ENCODE measurements around the gene SRCAP. TPM values are rescaled to one million over a fixed set of nuclear protein-coding genes. Genes with fewer than 3 reads are reported as not detected.

SRCAP gene
- total and polyA plus RNA-seq, 2 of the 8 experiments (the other 6 are each of a cell fraction or from before 2014, with no cell fraction given), result 5.5 to 54.3 TPM

DNA sequence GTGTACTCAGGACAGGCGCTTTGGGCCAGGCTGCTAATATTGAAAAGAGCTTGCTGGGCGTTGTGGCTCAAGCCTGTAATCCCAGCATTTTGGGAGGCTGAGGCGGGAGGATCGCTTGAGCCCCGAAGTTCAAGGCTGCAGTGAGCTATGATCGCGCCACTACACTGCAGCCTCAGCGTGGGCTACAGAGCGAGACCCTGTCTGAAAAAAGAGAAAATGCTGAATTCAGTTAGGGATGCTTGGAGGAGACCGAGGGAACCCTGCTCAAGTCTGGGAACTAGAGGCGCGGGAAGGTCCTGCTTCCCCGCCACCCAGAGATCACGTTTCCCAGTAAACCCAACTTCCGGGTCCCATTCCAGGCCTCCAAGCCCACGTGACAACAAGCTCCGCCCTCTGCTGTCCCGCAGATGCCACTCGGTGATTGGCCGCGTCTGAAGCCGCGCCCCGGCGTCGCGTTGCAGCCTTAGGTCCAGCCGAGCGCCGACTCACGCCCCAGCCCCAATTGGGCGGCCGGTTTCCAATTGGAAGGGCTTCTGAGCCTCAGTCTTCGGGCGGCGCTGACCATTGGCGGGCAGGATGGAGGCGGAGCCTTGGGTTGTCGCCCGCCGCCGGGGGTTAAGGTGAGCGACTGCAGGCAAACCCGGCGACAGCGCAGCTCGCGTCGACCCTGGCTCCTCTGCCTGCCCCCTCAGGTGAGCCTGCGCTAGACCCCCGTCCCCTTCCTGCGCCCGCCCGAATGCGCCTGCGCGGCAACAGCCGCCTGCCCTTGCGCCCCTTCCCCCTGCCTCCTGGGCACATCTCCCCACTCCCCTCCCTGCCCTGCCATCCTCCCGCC lies 49.0 kb downstream of the SRCAP start, which contains the start of gene PHKG2:
TSS of gene PHKG2 (plus strand) at position 627 of the 835 bp plus-strand sequence. CDS start 396 bp downstream, outside the sequence.
- Histone ChIP-seq H3K27me3 (replicated peaks in 1 of 4; ENCODE audit: control insufficient read depth in 3 of 4, extremely low read depth in 1 of 4, insufficient read depth in 3 of 4, low read length in 3 of 4) (no peaks in the 10 kb centered on the region), H3K4me3 (ENCODE audit: extremely low read depth in 1 of 4, insufficient read depth in 2 of 4, low read depth in 3 of 4, low read length in 4 of 4) (peak within 1 kb of the TSS; percentile 54 to 81 (median 65)), H3K27ac (ENCODE audit: low read depth, low read length) (peak within 1 kb of the TSS; percentile 78), H2BK12ac (ENCODE audit: low read depth, low read length) (no peak within 1 kb of the TSS), H3K4me1 (replicated peaks in 1 of 4; ENCODE audit: control insufficient read depth in 3 of 4, insufficient read depth in 4 of 4, low read length in 3 of 4) (peaks cover 0 to 4% (median 0%) of the 10 kb centered on the region in 4 experiments; a peak in 2 of 7 replicates), H3K23ac (ENCODE audit: insufficient read length) (no peak within 1 kb of the TSS), H3K4ac (replicated peaks; ENCODE audit: insufficient read length, low read depth, low read length) (no peak within 1 kb of the TSS), H2AFZ (ENCODE audit: low read length) (peak within 1 kb of the TSS; percentile 17; the same call in 1 of the 2 replicates), H4K5ac (ENCODE audit: insufficient read length, low read depth, low read length) (peak within 1 kb of the TSS; percentile 69), H3K79me1 (ENCODE audit: low read depth, low read length) (peaks cover 8% of the 10 kb centered on the region; the same call in 1 of the 2 replicates), H3K36me3 (ENCODE audit: control insufficient read depth in 2 of 4, insufficient read depth in 4 of 4, low read length in 3 of 4) (peaks cover 6 to 16% (median 11%) of the 10 kb centered on the region in 4 experiments; a peak in 7 of 8 replicates), H2BK120ac (replicated peaks; ENCODE audit: low read depth, low read length) (no peak within 1 kb of the TSS), H4K8ac (ENCODE audit: extremely low read depth, insufficient read depth, low read length) (peak within 1 kb of the TSS; percentile 98), H2BK15ac (ENCODE audit: low read length) (0 out of 2 replicates have a peak within 1 kb of the TSS, but pooled peaks have one; percentile 95), H4K20me1 (replicated peaks in 1 of 2; ENCODE audit: control insufficient read depth in 1 of 2, insufficient read depth in 2 of 2, low read length in 2 of 2) (peaks cover 3% of the 10 kb centered on the region in 2 experiments), H2AK5ac (ENCODE audit: low read depth, low read length) (0 out of 2 replicates have a peak within 1 kb of the TSS, but pooled peaks have one; percentile 55), H4K91ac (replicated peaks; ENCODE audit: insufficient read length, low read length) (no peak within 1 kb of the TSS), H3K18ac (ENCODE audit: extremely low read depth, low read length) (peak within 1 kb of the TSS; percentile 87), H3K4me2 (ENCODE audit: insufficient read depth in 1 of 2, low read depth in 2 of 2, low read length in 2 of 2) (peak within 1 kb of the TSS; percentile 67 to 71), H3K56ac (replicated peaks; ENCODE audit: insufficient read length, low read depth, low read length) (no peak within 1 kb of the TSS), H3K14ac (ENCODE audit: insufficient read length) (no peak within 1 kb of the TSS), H2BK20ac (ENCODE audit: low read length) (no peak within 1 kb of the TSS), H3K9ac (replicated peaks in 1 of 4; ENCODE audit: extremely low read depth in 1 of 4, low read depth in 3 of 4, low read length in 3 of 4) (peak within 1 kb of the TSS; percentile 66 to 87 (median 74)), H3K23me2 (ENCODE audit: low read depth, low read length) (peaks cover 7% of the 10 kb centered on the region; the same call in 1 of the 2 replicates), H2BK5ac (ENCODE audit: low read depth, low read length) (peak within 1 kb of the TSS; percentile 77), H3K9me3 (ENCODE audit: insufficient read depth in 2 of 2, low read depth in 1 of 2, low read length in 1 of 2) (no peaks in the 10 kb centered on the region), H3K79me2 (ENCODE audit: control insufficient read depth in 1 of 2, insufficient read depth in 2 of 2, low read length in 2 of 2) (peaks cover 0 to 15% of the 10 kb centered on the region in 2 experiments; a peak in 2 of 4 replicates)
- FAIRE-seq, result peak; percentile 39
- peak; percentile 96 to 97 for DNase-seq (ENCODE audit: low read depth in 1 of 2, low spot score in 2 of 2)
- POLR2A ChIA-PET (ENCODE audit: partially characterized antibody), result interaction anchor here (0.6 to 7.1 kb wide), 25 partner anchors 11 to 428 kb away, joined by 3 to 92 read pairs (median 4); partner anchors contain the start of genes CFAP119, PRR14, RNF40 and SRCAP
- CTCF ChIA-PET (ENCODE audit: partially characterized antibody), result interaction anchor here (1.6 kb wide), 1 partner anchor 12 kb away, joined by 6 read pairs; no protein-coding TSS in a partner anchor
- WGBS, 2 experiments (ENCODE audit: extremely low coverage in 1 of 2, insufficient coverage in 1 of 2, insufficient read length in 1 of 2, insufficient replicate concordance in 2 of 2, low coverage in 1 of 2, low lambda C conversion rate in 2 of 2, missing lambda C conversion rate in 1 of 2), result 10% methylated on average over 51 of the region's 60 CpGs; no CpG with 5 or more reads in 1 of the 2 experiments
- TF ChIP-seq YY1 (IDR thresholded peaks at IDR 0.05; ENCODE audit: low read depth, low read length) (no peak), TAF7 (optimal IDR thresholded peaks at IDR 0.05; ENCODE audit: borderline replicate concordance, low read depth, low read length) (peak; percentile 70), SIX5 (IDR thresholded peaks at IDR 0.05; ENCODE audit: low read depth, low read length) (no peak), SIN3A (conservative IDR thresholded peaks at IDR 0.05 in 1 of 2, IDR thresholded peaks at IDR 0.05 in 1 of 2; ENCODE audit: low read depth in 1 of 2, low read length in 2 of 2) (peak; percentile 37 to 54; a peak in 1 of 4 replicates), CREB1 (IDR thresholded peaks at IDR 0.05) (peak; percentile 81), ASH2L (IDR thresholded peaks at IDR 0.05; ENCODE audit: low read length) (no peak), NANOG (IDR thresholded peaks at IDR 0.05; ENCODE audit: insufficient read depth, low read depth, low read length, poor library complexity, severe bottlenecking) (no peak), RXRA (IDR thresholded peaks at IDR 0.05; ENCODE audit: insufficient read depth, low read depth, low read length) (no peak), POU5F1 (IDR thresholded peaks at IDR 0.05; ENCODE audit: low read depth, low read length) (no peak)
- TF ChIP-seq, protein P1, sequence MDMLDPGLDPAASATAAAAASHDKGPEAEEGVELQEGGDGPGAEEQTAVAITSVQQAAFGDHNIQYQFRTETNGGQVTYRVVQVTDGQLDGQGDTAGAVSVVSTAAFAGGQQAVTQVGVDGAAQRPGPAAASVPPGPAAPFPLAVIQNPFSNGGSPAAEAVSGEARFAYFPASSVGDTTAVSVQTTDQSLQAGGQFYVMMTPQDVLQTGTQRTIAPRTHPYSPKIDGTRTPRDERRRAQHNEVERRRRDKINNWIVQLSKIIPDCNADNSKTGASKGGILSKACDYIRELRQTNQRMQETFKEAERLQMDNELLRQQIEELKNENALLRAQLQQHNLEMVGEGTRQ (IDR thresholded peaks at IDR 0.05; ENCODE audit: low read length), result peak; percentile 94

All from H1 (cell line).